ENCODE measurements around the gene MIOX. TPM values are rescaled to one million over a fixed set of nuclear protein-coding genes. Genes with fewer than 3 reads are reported as not detected.

The MIOX gene
- total RNA-seq, 1 donor from 2014 or later = 0.98 TPM

DNA sequence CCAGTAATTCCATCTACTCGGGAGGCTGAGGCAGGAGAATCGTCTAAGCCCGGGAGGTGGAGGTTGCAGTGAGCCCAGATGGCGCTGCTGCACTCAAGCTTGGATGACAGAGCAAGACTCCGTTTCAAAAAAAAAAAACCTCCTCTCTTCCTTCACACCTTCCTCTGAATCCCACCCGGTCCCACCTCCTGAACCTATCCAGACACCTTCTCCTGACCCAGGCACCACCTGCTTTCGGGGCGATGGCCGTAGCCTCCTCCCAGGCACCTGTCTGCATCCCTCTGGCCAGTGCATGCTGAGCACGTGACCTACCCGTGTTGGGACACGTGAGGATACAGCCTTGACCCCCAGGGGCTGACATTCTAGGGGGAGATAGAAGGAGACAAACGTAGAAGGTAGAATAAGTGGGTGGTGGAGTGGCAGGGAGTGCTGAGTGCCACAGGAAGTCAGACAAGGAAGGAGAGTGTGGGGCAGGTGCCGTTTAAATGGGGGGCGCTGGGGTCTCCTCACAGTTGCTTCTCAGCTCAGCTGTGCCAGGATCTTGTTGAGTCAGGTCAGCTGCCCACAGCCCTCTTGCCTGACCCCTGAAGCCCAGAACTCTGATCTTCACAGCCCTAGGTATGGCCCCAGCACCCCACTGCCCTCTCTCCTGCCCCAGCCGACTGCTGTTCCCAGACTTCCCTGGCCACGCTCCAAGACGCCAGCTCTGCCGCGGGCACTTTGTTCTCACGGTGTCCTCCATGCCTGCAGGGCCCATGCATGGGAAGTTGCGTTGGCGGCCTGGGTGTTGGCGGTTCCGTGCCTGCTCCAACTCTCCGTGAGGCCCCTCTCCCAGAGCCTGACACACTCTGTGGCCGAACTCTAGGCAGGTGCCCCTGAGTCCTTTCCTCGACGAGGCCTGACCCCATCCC lies 1.2 kb upstream of the MIOX start:
- Mint-ChIP-seq H3K27me3 (peaks cover 29% of the 10 kb centered on the region), H3K27ac (peak overlapping the region; percentile 69), H3K9me3 (ENCODE audit: low read depth) (no peaks in the 10 kb centered on the region), H3K36me3 (ENCODE audit: insufficient read depth) (no peaks in the 10 kb centered on the region), H3K4me1 (ENCODE audit: low read depth) (no peaks in the 10 kb centered on the region), H3K4me3 (ENCODE audit: low read depth) (no peak overlapping the region)
- no peak for TF ChIP-seq CTCF (IDR thresholded peaks at IDR 0.05; ENCODE audit: unreplicated experiment)
- no peak for DNase-seq (ENCODE audit: low spot score, unreplicated experiment)

DNA sequence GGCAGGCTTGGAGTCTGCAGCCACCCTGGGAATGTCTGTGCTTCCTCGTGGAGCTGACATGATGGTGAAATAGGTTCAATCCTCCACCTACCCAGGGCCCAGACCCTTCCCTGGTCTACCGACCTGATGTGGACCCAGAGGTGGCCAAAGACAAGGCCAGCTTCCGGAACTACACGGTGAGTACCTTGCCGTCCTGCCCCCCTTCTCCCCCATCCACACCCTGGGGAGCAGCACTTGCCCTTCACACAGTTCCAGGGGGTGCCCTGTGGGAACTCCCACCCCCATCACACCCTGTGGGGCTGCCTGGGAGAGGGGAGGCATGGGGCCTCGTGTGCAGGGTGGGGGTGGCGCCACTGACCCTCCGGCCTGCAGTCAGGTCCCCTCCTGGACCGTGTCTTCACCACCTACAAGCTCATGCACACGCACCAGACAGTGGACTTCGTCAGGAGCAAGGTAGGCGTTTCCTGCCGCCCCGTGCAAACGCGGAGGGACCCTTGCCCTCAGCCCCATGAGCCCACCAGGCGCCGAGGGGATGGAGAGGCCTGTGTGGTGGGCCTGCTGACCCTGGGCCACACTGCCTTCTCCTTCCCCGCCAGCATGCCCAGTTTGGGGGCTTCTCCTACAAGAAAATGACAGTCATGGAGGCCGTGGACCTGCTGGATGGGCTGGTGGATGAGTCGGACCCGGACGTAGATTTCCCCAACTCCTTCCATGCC lies 789 bp downstream of the MIOX start:
- H3K4me1 Mint-ChIP-seq (ENCODE audit: low read depth) = no peaks in the 10 kb centered on the region
- H3K27me3 Mint-ChIP-seq = peaks cover 30% of the 10 kb centered on the region
- H3K9me3 Mint-ChIP-seq (ENCODE audit: low read depth) = no peaks in the 10 kb centered on the region
- H3K36me3 Mint-ChIP-seq (ENCODE audit: insufficient read depth) = no peaks in the 10 kb centered on the region
- H3K4me3 Mint-ChIP-seq (ENCODE audit: low read depth) = no peak overlapping the region
- no peak for TF ChIP-seq CTCF (IDR thresholded peaks at IDR 0.05; ENCODE audit: unreplicated experiment)
- no peak overlapping the region for H3K27ac Mint-ChIP-seq
- no peak for DNase-seq (ENCODE audit: low spot score, unreplicated experiment)

DNA sequence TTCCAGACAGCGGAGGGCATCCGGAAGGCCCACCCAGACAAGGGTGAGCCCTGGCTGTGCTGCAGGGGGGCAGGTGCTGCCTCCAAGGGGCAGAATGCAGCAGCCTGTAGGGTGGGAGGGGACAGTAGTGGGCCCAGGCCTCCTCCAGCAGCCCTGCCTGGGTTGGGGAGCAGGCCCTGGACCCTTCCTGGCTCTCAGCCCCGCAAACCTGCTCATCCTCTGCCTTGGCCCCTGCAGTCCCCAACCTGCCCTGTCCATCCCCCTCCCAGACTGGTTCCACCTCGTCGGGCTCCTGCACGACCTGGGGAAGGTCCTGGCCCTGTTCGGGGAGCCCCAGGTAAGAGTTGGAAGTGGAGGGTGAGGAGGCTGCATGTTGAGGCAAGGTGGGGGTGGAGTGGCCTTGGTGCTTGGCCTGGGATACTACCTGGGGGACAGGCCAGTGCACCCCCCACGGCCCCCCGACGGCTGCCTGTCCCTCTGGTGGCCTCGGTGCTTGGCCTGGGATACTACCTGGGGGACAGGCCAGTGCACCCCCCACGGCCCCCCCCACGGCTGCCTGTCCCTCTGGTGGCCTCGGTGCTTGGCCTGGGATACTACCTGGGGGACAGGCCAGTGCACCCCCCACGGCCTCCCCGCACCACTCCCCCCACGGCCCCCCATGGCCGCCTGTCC lies 1.5 kb downstream of the MIOX start:
- Mint-ChIP-seq H3K36me3 (ENCODE audit: insufficient read depth) (no peaks in the 10 kb centered on the region), H3K4me3 (ENCODE audit: low read depth) (no peak overlapping the region)
- TF ChIP-seq CTCF (IDR thresholded peaks at IDR 0.05; ENCODE audit: unreplicated experiment) = no peak

GRCh38 chr22:50488886-50489285 lies 2.2 kb downstream of the MIOX start:
- H3K27me3 Mint-ChIP-seq = peaks cover 26% of the 10 kb centered on the region
- no peak for TF ChIP-seq CTCF (IDR thresholded peaks at IDR 0.05; ENCODE audit: unreplicated experiment)
- no peaks in the 10 kb centered on the region for H3K36me3 Mint-ChIP-seq (ENCODE audit: insufficient read depth)
- no peak overlapping the region for H3K27ac Mint-ChIP-seq
- no peaks in the 10 kb centered on the region for H3K4me1 Mint-ChIP-seq (ENCODE audit: low read depth)
- DNase-seq (ENCODE audit: low spot score, unreplicated experiment) = no peak
- no peaks in the 10 kb centered on the region for H3K9me3 Mint-ChIP-seq (ENCODE audit: low read depth)
- no peak overlapping the region for H3K4me3 Mint-ChIP-seq (ENCODE audit: low read depth)

More for the DNA sequence above, 1.5 kb downstream of the MIOX start:
- no peaks in the 10 kb centered on the region for H3K9me3 Mint-ChIP-seq (ENCODE audit: low read depth)
- DNase-seq (ENCODE audit: low spot score, unreplicated experiment) = no peak
- no peaks in the 10 kb centered on the region for H3K4me1 Mint-ChIP-seq (ENCODE audit: low read depth)
- no peak overlapping the region for H3K27ac Mint-ChIP-seq
- peaks cover 27% of the 10 kb centered on the region for H3K27me3 Mint-ChIP-seq
